NCI-H1092 (cell line): ENCODE data around the gene CACNB2.

ENCODE experiments used
- DNase-seq: peaks from one replicate; lab custom pipeline; 2025; lab: John Stamatoyannopoulos, UW

The CACNB2 gene

GRCh38 chr10:18514537-18514936, 374.3 kb downstream of the CACNB2 start:
- DNase-seq: no peak

- DNase-seq: no peak
Measured at GRCh38 chr10:18516851-18517250, 376.6 kb downstream of the CACNB2 start.

GRCh38 chr10:18523025-18523424, 382.8 kb downstream of the CACNB2 start:
- no peak for DNase-seq

- DNase-seq: no peak
Measured at GRCh38 chr10:18523858-18524257, 383.6 kb downstream of the CACNB2 start.

GRCh38 chr10:18527687-18528086, 387.5 kb downstream of the CACNB2 start:
- DNase-seq: no peak

GRCh38 chr10:18528292-18528691, 388.1 kb downstream of the CACNB2 start:
- no peak for DNase-seq

GRCh38 chr10:18532881-18533535, 392.8 kb downstream of the CACNB2 start:
- DNase-seq: no peak

- no peak for DNase-seq
Measured at GRCh38 chr10:18533896-18534295, 393.7 kb downstream of the CACNB2 start.

- DNase-seq: no peak
Measured at GRCh38 chr10:18539335-18539734, 399.1 kb downstream of the CACNB2 start.

GRCh38 chr10:18540195-18540594, 400.0 kb downstream of the CACNB2 start:
- DNase-seq: no peak

GRCh38 chr10:18542832-18543231, 402.6 kb downstream of the CACNB2 start:
- no peak for DNase-seq

GRCh38 chr10:18545621-18546305, 405.5 kb downstream of the CACNB2 start:
- DNase-seq: no peak

GRCh38 chr10:18549105-18549504, 408.9 kb downstream of the CACNB2 start:
- DNase-seq: no peak

GRCh38 chr10:18551473-18551872, 411.2 kb downstream of the CACNB2 start:
- no peak for DNase-seq

- DNase-seq: no peak
Measured at GRCh38 chr10:18554479-18554878, 414.3 kb downstream of the CACNB2 start.

- no peak for DNase-seq
Measured at GRCh38 chr10:18556522-18557147, 416.4 kb downstream of the CACNB2 start.

GRCh38 chr10:18557960-18558359, 417.7 kb downstream of the CACNB2 start:
- DNase-seq: no peak

GRCh38 chr10:18561861-18562551, 421.8 kb downstream of the CACNB2 start:
- DNase-seq: no peak

- no peak for DNase-seq
Measured at GRCh38 chr10:18563003-18563726, 422.9 kb downstream of the CACNB2 start.

- DNase-seq: no peak
Measured at GRCh38 chr10:18565006-18565405, 424.8 kb downstream of the CACNB2 start.

GRCh38 chr10:18566177-18566576, 426.0 kb downstream of the CACNB2 start:
- DNase-seq: no peak

GRCh38 chr10:18567343-18567856, 427.2 kb downstream of the CACNB2 start:
- no peak for DNase-seq
